SK-N-SH treated with all-trans-retinoic acid at 6 μM for 48 hours (cell line): ENCODE data around the gene DIP2C.

Source experiments
- ATAC-seq: fragments of 200-7000 bp; cut with Tn5 transposase; 3 replicates; pipeline ENCODE4 v1.9.1; 2020; ENCODE audit warnings: mild to moderate bottlenecking, moderate library complexity
- ARNTL ChIP-seq: fragments of 450-650 bp; formaldehyde crosslinking; IDR thresholded peaks from 2 replicates; pipeline ENCODE4 v1.5.0; 2020; ENCODE audit warnings: low read depth, mild to moderate bottlenecking, moderate library complexity, borderline replicate concordance
- CSDC2 ChIP-seq: fragments of 250-450 bp; sonication (Bioruptor Pico); IDR thresholded peaks from 2 replicates; pipeline ENCODE4 v1.5.0; 2020; ENCODE audit warnings: mild to moderate bottlenecking, moderate library complexity
- ESRRG ChIP-seq: fragments of 250-450 bp; sonication (Bioruptor Pico); IDR thresholded peaks from 2 replicates; pipeline ENCODE4 v1.6.1; 2021; ENCODE audit warnings: mild to moderate bottlenecking
- GLIS3 ChIP-seq: fragments of 250-450 bp; sonication (Bioruptor Pico); IDR thresholded peaks from 2 replicates; pipeline ENCODE4 v1.5.0; 2020; ENCODE audit warnings: mild to moderate bottlenecking, moderate library complexity
- ISL1 ChIP-seq: fragments of 250-450 bp; sonication (Bioruptor Pico); IDR thresholded peaks from 2 replicates; pipeline ENCODE4 v2.1.2; 2022; ENCODE audit warnings: mild to moderate bottlenecking, moderate library complexity
- OSR1 ChIP-seq: fragments of 250-450 bp; sonication (Bioruptor Pico); IDR thresholded peaks from 2 replicates; pipeline ENCODE4 v1.8.0; 2022; ENCODE audit warnings: moderate library complexity, mild to moderate bottlenecking, inconsistent platforms
- PATZ1 ChIP-seq: fragments of 250-450 bp; sonication (Bioruptor Pico); IDR thresholded peaks from 2 replicates; pipeline ENCODE4 v1.8.0; 2020; ENCODE audit warnings: mild to moderate bottlenecking, moderate library complexity, borderline replicate concordance
- PPARA ChIP-seq: fragments of 250-450 bp; sonication (Bioruptor Pico); IDR thresholded peaks from 2 replicates; pipeline ENCODE4 v1.5.0; 2020; ENCODE audit warnings: mild to moderate bottlenecking, borderline replicate concordance
- SNAI2 ChIP-seq: fragments of 250-450 bp; sonication (Bioruptor Pico); IDR thresholded peaks from 2 replicates; pipeline ENCODE4 v1.5.0; 2020; ENCODE audit warnings: mild to moderate bottlenecking, moderate library complexity
- TCF4 ChIP-seq: fragments of 250-450 bp; sonication (Bioruptor Pico); IDR thresholded peaks from 2 replicates; pipeline ENCODE4 v1.8.0; 2021; ENCODE audit warnings: mild to moderate bottlenecking, moderate library complexity, borderline replicate concordance
- ZC3H10 ChIP-seq: fragments of 250-450 bp; sonication (Bioruptor Pico); IDR thresholded peaks from 2 replicates; pipeline ENCODE4 v1.5.1; 2021; ENCODE audit warnings: mild to moderate bottlenecking, moderate library complexity
- ZFP3 ChIP-seq: fragments of 250-450 bp; sonication (Bioruptor Pico); IDR thresholded peaks from 2 replicates; pipeline ENCODE4 v1.5.0; 2020; ENCODE audit warnings: mild to moderate bottlenecking, moderate library complexity
- ZFP30 ChIP-seq: fragments of 450-650 bp; formaldehyde crosslinking; IDR thresholded peaks from 2 replicates; pipeline ENCODE4 v1.5.0; 2022; ENCODE audit warnings: mild to moderate bottlenecking, moderate library complexity
- ZNF565 ChIP-seq: fragments of 450-650 bp; formaldehyde crosslinking; conservative IDR thresholded peaks from 2 replicates; pipeline ENCODE4 v1.5.0; 2020; ENCODE audit warnings: low read depth, mild to moderate bottlenecking, moderate library complexity
- ZNF70 ChIP-seq: fragments of 450-650 bp; formaldehyde crosslinking; IDR thresholded peaks from 2 replicates; pipeline ENCODE4 v1.5.0; 2020; ENCODE audit warnings: mild to moderate bottlenecking, moderate library complexity
- TF ChIP-seq, protein P1 (sequence below): fragments of 250-450 bp; sonication (Bioruptor Pico); IDR thresholded peaks from 2 replicates; pipeline ENCODE4 v1.5.1; 2020; ENCODE audit warnings: low read depth, mild to moderate bottlenecking, moderate library complexity
- TF ChIP-seq, protein P2 (sequence below): fragments of 250-450 bp; sonication (Bioruptor Pico); IDR thresholded peaks from 2 replicates; pipeline ENCODE4 v1.5.1; 2021; ENCODE audit warnings: mild to moderate bottlenecking, moderate library complexity
- TF ChIP-seq, protein P3 (sequence below): fragments of 250-450 bp; sonication (Bioruptor Pico); IDR thresholded peaks from 2 replicates; pipeline ENCODE4 v1.5.0; 2020; ENCODE audit warnings: mild to moderate bottlenecking, moderate library complexity

Gene DIP2C

GRCh38 chr10:607545-608185, 81.8 kb downstream of the DIP2C start:
- TF ChIP-seq ZNF70 (CRISPR knock-in tag) (no peak), ISL1 (CRISPR knock-in tag) (no peak), ESRRG (CRISPR knock-in tag) (no peak), OSR1 (no peak), CSDC2 (CRISPR knock-in tag) (no peak), ARNTL (CRISPR knock-in tag) (no peak), TCF4 (CRISPR knock-in tag) (no peak), PATZ1 (no peak), SNAI2 (CRISPR knock-in tag) (no peak), ZC3H10 (CRISPR knock-in tag) (no peak), ZFP3 (CRISPR knock-in tag) (no peak), GLIS3 (CRISPR knock-in tag) (no peak), PPARA (CRISPR knock-in tag) (no peak)
- TF ChIP-seq, protein P1, sequence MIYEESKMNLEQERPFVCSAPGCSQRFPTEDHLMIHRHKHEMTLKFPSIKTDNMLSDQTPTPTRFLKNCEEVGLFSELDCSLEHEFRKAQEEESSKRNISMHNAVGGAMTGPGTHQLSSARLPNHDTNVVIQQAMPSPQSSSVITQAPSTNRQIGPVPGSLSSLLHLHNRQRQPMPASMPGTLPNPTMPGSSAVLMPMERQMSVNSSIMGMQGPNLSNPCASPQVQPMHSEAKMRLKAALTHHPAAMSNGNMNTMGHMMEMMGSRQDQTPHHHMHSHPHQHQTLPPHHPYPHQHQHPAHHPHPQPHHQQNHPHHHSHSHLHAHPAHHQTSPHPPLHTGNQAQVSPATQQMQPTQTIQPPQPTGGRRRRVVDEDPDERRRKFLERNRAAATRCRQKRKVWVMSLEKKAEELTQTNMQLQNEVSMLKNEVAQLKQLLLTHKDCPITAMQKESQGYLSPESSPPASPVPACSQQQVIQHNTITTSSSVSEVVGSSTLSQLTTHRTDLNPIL (CRISPR knock-in tag), result no peak
- TF ChIP-seq, protein P2, sequence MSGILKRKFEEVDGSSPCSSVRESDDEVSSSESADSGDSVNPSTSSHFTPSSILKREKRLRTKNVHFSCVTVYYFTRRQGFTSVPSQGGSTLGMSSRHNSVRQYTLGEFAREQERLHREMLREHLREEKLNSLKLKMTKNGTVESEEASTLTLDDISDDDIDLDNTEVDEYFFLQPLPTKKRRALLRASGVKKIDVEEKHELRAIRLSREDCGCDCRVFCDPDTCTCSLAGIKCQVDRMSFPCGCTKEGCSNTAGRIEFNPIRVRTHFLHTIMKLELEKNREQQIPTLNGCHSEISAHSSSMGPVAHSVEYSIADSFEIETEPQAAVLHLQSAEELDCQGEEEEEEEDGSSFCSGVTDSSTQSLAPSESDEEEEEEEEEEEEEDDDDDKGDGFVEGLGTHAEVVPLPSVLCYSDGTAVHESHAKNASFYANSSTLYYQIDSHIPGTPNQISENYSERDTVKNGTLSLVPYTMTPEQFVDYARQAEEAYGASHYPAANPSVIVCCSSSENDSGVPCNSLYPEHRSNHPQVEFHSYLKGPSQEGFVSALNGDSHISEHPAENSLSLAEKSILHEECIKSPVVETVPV (CRISPR knock-in tag), result no peak
- TF ChIP-seq, protein P3, sequence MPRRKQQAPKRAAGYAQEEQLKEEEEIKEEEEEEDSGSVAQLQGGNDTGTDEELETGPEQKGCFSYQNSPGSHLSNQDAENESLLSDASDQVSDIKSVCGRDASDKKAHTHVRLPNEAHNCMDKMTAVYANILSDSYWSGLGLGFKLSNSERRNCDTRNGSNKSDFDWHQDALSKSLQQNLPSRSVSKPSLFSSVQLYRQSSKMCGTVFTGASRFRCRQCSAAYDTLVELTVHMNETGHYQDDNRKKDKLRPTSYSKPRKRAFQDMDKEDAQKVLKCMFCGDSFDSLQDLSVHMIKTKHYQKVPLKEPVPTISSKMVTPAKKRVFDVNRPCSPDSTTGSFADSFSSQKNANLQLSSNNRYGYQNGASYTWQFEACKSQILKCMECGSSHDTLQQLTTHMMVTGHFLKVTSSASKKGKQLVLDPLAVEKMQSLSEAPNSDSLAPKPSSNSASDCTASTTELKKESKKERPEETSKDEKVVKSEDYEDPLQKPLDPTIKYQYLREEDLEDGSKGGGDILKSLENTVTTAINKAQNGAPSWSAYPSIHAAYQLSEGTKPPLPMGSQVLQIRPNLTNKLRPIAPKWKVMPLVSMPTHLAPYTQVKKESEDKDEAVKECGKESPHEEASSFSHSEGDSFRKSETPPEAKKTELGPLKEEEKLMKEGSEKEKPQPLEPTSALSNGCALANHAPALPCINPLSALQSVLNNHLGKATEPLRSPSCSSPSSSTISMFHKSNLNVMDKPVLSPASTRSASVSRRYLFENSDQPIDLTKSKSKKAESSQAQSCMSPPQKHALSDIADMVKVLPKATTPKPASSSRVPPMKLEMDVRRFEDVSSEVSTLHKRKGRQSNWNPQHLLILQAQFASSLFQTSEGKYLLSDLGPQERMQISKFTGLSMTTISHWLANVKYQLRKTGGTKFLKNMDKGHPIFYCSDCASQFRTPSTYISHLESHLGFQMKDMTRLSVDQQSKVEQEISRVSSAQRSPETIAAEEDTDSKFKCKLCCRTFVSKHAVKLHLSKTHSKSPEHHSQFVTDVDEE (CRISPR knock-in tag), result no peak
- ATAC-seq, result no peak

GRCh38 chr10:606762-607544, 82.5 kb downstream of the DIP2C start:
- ATAC-seq, result no peak
- TF ChIP-seq TCF4 (CRISPR knock-in tag) (no peak), PATZ1 (no peak)

GRCh38 chr10:605632-606325, 83.7 kb downstream of the DIP2C start:
- TF ChIP-seq, protein P1 (CRISPR knock-in tag), result no peak
- no peak for TF ChIP-seq ZFP3 (CRISPR knock-in tag)
- TF ChIP-seq ARNTL (CRISPR knock-in tag), result no peak
- TF ChIP-seq PPARA (CRISPR knock-in tag), result no peak
- TF ChIP-seq ZFP30 (CRISPR knock-in tag), result no peak
- no peak for TF ChIP-seq GLIS3 (CRISPR knock-in tag)
- TF ChIP-seq ZNF565 (CRISPR knock-in tag), result no peak
- TF ChIP-seq, all 23 proteins: peak for 0
- no peak for ATAC-seq
